Memory B cell (primary cell): ENCODE measurements around the gene JDP2.

Experiments
- ATAC-seq: fragments of 150-1000 bp; cut with Tn5 transposase; 2 replicates; pipeline ENCODE4 v1.10.0; 2021; ENCODE audit warnings: low read depth, mild to moderate bottlenecking, moderate library complexity
- DNase-seq, 2 donors: peaks; one replicate each; pipeline ENCODE4 v3.0.0; 2022; ENCODE audit warnings: low spot score in 2 of 2
- H3K27ac Mint-ChIP-seq: one replicate; pipeline ENCODE4 v1.8.0; 2022; ENCODE audit warnings: mild to moderate bottlenecking, moderate library complexity, mixed read lengths
- H3K27me3 Mint-ChIP-seq: one replicate; pipeline ENCODE4 v1.8.0; 2022; ENCODE audit warnings: mixed read lengths
- H3K36me3 Mint-ChIP-seq: one replicate; pipeline ENCODE4 v1.8.0; 2022; ENCODE audit warnings: mild to moderate bottlenecking, mixed read lengths
- H3K4me1 Mint-ChIP-seq: one replicate; pipeline ENCODE4 v1.8.0; 2022; ENCODE audit warnings: mixed read lengths
- H3K4me3 Mint-ChIP-seq: one replicate; pipeline ENCODE4 v1.8.0; 2022; ENCODE audit warnings: mild to moderate bottlenecking, moderate library complexity, mixed read lengths
- H3K9me3 Mint-ChIP-seq: one replicate; pipeline ENCODE4 v1.8.0; 2022; ENCODE audit warnings: mixed read lengths

Gene JDP2

DNA sequence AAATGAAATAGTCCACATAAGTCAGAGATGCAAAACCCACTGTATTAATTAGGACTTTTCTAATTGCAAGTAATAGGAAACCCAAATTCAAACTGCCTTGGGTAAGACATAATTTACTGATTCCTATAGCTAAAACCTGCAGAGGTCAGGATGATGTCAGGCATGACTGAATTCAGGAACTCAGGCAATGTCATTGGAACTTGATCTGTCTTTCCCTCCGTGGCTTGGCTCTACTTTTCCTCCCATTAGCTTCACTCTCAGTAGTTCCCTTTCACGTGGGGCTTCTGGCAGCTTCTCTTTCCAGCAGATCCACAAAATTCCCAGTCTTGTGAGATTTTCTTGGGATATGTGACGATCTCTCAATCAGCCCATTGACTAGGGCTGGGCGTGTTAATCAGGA lies 2.4 kb upstream of the JDP2 start:
- peaks cover 30% of the 10 kb centered on the region for H3K4me1 Mint-ChIP-seq
- no peak overlapping the region for H3K4me3 Mint-ChIP-seq
- no peaks in the 10 kb centered on the region for H3K27me3 Mint-ChIP-seq
- ATAC-seq (no peak), DNase-seq (no peak)
- no peaks in the 10 kb centered on the region for H3K9me3 Mint-ChIP-seq
- peak overlapping the region; percentile 97 for H3K27ac Mint-ChIP-seq
- H3K36me3 Mint-ChIP-seq: no peaks in the 10 kb centered on the region

DNA sequence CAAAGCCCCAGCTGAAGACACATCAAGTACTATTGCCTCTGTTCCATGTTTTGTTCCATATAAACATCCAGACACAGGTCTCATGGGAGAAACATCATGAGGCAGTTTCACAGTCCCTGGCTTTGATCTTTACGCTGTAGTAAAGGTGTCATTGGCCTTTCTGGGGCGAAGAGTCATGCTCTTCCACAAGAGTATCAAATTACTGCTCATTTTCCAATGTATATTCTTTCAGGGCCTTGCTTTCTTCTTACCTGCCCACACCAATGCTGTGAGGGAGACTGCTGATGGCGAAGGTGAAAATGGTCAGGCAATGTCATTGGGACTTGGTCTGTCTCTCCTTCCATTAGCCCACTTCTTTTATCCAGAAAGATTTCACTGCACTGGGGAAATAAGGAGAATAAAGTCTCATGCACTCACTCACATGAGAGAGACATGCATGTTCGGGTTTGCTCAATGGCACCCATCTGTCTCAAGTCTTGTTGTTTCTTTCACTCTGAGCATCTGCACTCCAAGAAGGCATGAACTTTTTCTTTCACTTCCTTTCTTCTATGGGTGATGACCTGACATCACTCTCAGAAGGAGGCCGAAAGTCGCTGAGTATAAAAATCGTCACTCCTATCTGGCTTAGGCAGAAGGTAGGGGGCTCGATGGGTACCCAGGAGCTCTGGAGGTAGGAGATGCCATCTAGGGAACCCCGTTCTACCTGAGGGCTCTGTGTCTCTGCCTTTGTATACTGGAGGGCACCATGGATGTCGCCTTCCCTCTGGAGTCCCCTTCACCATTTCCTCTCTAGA lies 1.3 kb upstream of the JDP2 start:
- ATAC-seq (peak; percentile 78), DNase-seq (peak; percentile 46 to 51)
- peaks cover 31% of the 10 kb centered on the region for H3K4me1 Mint-ChIP-seq
- peak overlapping the region; percentile 91 for H3K4me3 Mint-ChIP-seq
- H3K9me3 Mint-ChIP-seq: no peaks in the 10 kb centered on the region
- H3K36me3 Mint-ChIP-seq: no peaks in the 10 kb centered on the region
- H3K27ac Mint-ChIP-seq: peak overlapping the region; percentile 97
- no peaks in the 10 kb centered on the region for H3K27me3 Mint-ChIP-seq

DNA sequence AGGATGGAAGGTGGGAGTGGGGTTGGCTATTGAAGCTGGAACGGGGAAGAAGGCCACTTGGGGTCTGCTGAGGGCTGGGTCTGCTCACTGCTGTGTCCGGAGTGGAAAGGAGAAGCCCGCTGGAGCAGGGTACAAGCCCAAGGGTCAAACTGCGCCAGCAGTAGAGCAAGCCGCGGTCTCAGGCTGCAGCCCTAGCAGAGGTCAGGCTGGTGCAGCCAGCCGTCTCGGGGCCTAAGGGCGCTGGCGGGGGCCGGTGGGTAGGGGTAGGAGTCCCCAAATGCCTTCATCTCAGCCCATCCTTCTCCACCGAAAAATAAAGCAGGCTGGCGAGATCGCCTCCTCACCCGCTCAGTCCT lies 718 bp upstream of the JDP2 start:
- Mint-ChIP-seq H3K27ac (peak overlapping the region; percentile 97), H3K36me3 (peaks cover 1% of the 10 kb centered on the region), H3K9me3 (no peaks in the 10 kb centered on the region), H3K4me3 (peak overlapping the region; percentile 91), H3K27me3 (no peaks in the 10 kb centered on the region), H3K4me1 (peaks cover 31% of the 10 kb centered on the region)
- ATAC-seq: peak; percentile 30
- DNase-seq: peak; percentile 9 to 36

DNA sequence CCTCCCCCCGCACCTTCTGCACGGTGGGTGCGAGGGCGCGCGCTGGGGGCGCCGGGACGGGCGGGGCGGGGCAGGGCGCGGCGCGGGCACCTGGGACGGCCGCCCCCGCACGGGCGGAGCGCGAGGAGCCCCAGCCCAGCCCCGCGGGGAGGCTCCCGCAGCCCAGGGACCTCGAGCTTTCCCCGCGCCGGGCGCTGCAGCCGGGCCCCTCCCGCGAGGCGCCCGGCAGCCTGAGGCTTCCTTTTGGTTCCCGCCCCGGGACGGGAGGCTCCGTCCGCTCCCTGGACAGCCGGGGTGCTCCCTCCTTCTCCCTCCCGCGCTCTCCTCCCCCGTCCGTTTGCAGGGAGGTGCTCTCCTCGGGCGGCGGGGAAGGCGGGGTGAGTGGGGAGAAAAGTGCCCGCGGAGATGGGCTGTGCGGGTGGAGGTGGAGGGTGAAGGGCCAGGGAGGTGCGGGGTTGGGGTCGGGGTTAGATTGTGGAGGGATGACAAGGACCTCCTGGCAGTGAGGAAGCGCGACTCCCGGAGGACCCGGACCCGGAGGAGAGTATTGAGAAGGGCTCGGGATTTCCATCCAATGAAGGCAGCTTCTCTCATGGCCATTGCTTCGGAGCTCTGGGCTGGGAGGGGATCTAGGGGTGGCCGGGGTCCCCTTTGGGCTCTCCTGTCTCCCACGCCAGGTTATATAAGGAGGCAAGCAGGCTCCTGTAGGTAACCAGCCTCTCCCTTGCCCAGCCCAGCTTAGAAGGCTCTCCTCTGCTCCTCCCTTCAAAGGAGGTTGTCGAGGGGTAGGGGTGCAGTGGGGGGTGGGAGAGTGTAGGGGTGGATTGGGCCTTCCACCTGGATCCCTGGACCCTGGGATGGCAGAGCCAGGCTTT lies 645 bp downstream of the JDP2 start:
- H3K4me3 Mint-ChIP-seq: peak overlapping the region; percentile 73
- no peak for DNase-seq
- ATAC-seq: peak; percentile 16
- H3K9me3 Mint-ChIP-seq: no peaks in the 10 kb centered on the region
- H3K27ac Mint-ChIP-seq: peak overlapping the region; percentile 58
- peaks cover 8% of the 10 kb centered on the region for H3K36me3 Mint-ChIP-seq
- peaks cover 32% of the 10 kb centered on the region for H3K4me1 Mint-ChIP-seq
- H3K27me3 Mint-ChIP-seq: no peaks in the 10 kb centered on the region

DNA sequence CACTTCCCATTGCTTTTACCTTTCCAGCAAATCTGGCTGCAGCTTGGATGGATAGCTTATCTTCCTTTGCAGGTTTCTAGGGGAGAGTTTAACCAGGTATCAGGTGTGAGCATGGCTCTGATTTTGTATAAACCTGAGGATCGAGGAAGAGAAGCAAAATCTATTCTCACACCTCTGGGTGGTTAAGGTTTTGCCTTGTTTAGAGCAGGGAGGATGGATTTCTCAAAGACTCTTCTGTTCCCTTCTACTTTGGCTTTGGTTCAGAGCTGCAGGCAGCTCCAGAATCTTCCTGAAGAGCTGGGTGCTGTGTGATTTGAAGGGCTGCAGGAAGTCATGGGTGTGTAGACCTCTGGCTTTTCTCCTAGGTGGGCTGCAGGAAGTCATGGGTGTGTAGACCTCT lies 1.7 kb downstream of the JDP2 start:
- Mint-ChIP-seq H3K4me1 (peaks cover 38% of the 10 kb centered on the region), H3K9me3 (no peaks in the 10 kb centered on the region), H3K27ac (no peak overlapping the region), H3K27me3 (no peaks in the 10 kb centered on the region), H3K4me3 (peak overlapping the region; percentile 14), H3K36me3 (peaks cover 14% of the 10 kb centered on the region)
- DNase-seq: no peak
- ATAC-seq: no peak

DNA sequence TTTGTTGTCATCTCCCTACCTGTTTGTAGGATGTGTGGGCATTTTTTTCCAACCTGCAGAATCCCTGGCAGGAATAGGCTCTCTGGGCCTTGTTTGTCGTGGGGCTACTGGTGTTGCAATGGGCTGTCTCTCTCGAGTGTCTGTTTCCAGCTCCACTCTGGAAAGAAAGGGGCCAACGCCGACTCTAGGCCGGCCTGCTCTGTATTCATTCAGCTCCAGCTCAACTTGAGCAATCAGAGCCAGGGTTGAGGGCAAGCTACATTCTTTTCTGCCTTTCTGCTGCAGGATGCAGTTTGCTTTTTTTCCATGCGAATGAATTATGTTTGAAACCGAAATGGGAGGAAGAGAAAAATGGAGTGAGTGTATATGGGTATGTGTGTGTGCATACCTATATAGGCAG lies 2.3 kb downstream of the JDP2 start:
- Mint-ChIP-seq H3K4me3 (no peak overlapping the region), H3K27ac (no peak overlapping the region), H3K36me3 (peaks cover 14% of the 10 kb centered on the region), H3K4me1 (peaks cover 38% of the 10 kb centered on the region), H3K9me3 (no peaks in the 10 kb centered on the region), H3K27me3 (no peaks in the 10 kb centered on the region)
- DNase-seq (no peak), ATAC-seq (no peak)

DNA sequence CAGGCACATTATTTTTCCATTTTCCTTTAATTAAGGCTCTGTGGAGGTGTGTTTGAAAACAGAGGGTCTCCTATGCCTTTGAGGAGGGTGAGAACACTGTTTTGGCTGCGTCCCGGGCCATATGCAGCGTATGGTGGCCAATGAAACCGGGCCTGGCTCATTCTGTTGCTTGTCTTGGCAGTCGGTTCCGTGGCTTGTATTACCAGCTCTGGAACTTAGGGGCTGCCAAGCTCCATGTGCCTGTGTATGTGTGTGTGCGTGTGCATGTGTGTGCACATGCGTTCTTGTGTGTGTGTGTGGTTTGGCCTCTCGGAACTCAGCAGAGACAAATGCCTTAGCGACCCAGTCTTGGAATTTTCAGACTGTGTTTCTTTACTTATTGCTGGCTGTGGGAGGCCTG lies 2.7 kb downstream of the JDP2 start:
- DNase-seq (no peak), ATAC-seq (no peak)
- H3K4me3 Mint-ChIP-seq: no peak overlapping the region
- H3K27ac Mint-ChIP-seq: no peak overlapping the region
- no peaks in the 10 kb centered on the region for H3K9me3 Mint-ChIP-seq
- H3K27me3 Mint-ChIP-seq: no peaks in the 10 kb centered on the region
- H3K4me1 Mint-ChIP-seq: peaks cover 40% of the 10 kb centered on the region
- peaks cover 15% of the 10 kb centered on the region for H3K36me3 Mint-ChIP-seq

DNA sequence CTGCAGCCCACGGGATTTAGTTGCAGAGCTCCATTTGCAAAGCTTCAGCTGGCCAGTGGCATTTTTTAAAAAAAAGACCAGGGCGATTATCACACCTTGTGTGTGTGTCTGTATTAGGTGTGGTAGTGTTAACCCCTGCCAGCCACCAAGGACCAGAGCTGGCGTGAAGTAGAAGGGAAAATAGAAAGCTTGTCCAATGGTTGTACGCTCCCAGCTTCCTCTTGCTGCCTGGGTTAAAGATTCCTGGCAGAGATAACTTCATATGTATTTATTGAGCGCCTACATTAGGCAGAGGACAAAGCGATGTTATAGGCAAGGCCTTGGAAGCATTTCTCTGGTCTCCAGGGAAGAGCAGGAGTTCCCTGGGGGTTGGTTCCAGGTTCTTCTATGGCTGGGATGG lies 3.2 kb downstream of the JDP2 start:
- no peak overlapping the region for H3K4me3 Mint-ChIP-seq
- no peak for ATAC-seq
- no peak overlapping the region for H3K27ac Mint-ChIP-seq
- H3K9me3 Mint-ChIP-seq: no peaks in the 10 kb centered on the region
- no peaks in the 10 kb centered on the region for H3K27me3 Mint-ChIP-seq
- peaks cover 16% of the 10 kb centered on the region for H3K36me3 Mint-ChIP-seq
- H3K4me1 Mint-ChIP-seq: peaks cover 40% of the 10 kb centered on the region
- DNase-seq: no peak

DNA sequence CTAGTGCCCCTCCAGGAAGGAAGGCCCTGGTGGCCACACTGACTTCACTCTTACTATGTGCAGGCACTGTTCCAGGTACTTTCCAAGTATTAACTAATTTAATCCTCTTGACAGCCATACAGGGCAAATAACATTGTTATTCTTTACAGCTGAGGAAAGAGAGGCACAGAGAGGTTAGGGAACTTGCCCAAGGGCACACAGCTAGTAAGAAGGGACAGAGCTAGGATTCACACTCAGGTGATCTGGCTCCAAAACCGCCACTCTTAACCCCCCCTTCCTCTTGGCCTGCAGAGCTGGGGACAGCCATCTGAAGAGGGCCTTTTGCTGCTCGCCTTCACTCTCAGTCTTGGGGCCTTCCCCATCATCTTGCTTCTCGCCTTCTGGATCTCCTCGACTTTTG lies 4.0 kb downstream of the JDP2 start:
- no peak overlapping the region for H3K27ac Mint-ChIP-seq

DNA sequence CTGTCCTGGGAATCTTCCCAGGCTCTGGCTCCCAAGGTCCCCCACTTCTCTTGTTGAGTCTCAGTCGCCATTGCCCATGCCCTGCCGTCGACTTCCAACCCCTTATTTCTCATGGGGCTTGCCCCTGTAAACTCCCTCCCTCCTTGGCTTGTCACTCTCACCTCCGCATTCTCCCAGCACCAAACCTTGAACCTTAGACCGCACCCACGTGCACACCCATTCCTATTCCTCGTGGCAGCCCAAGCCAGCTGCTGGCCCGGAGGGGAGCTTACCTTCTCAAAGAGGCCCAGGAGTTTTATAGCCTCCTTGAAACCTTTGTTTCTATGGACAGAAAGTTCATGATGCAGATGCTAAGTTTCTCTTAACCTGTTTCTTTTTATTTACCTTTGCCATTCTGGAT lies 4.6 kb downstream of the JDP2 start:
- no peak for ATAC-seq
- Mint-ChIP-seq H3K27me3 (no peaks in the 10 kb centered on the region), H3K27ac (peak overlapping the region; percentile 17), H3K4me1 (peaks cover 40% of the 10 kb centered on the region), H3K36me3 (peaks cover 16% of the 10 kb centered on the region), H3K9me3 (no peaks in the 10 kb centered on the region), H3K4me3 (no peak overlapping the region)
- no peak for DNase-seq

More for the DNA sequence above, 4.0 kb downstream of the JDP2 start:
- peaks cover 16% of the 10 kb centered on the region for H3K36me3 Mint-ChIP-seq
- no peaks in the 10 kb centered on the region for H3K9me3 Mint-ChIP-seq
- no peaks in the 10 kb centered on the region for H3K27me3 Mint-ChIP-seq
- ATAC-seq: no peak
- no peak overlapping the region for H3K4me3 Mint-ChIP-seq
- no peak for DNase-seq
- H3K4me1 Mint-ChIP-seq: peaks cover 39% of the 10 kb centered on the region

DNA sequence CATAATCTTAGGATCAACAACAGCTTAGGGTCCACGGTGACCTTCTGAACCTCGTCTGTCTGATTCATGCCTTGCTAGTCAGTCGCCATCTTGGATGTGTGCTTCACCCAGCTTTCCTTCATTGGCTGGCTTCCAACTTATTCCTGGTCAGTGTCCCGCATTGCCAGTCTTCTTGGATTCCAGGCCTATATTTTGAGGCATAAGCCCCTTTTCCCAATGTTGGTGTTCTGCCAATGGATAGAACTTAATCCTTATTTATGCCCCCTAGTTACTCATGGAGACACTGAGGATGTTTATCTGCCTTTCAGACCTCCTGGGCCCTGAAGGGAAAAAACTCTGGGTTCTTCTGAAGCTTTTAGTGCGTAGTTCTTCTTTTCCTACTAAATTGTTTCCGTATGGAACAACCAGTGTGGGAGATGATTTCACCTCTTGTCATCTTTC lies 5.8 kb downstream of the JDP2 start:
- Mint-ChIP-seq H3K4me3 (no peak overlapping the region), H3K27ac (no peak overlapping the region), H3K36me3 (peaks cover 19% of the 10 kb centered on the region), H3K9me3 (no peaks in the 10 kb centered on the region), H3K27me3 (no peaks in the 10 kb centered on the region), H3K4me1 (peaks cover 45% of the 10 kb centered on the region)
- DNase-seq (no peak), ATAC-seq (no peak)

DNA sequence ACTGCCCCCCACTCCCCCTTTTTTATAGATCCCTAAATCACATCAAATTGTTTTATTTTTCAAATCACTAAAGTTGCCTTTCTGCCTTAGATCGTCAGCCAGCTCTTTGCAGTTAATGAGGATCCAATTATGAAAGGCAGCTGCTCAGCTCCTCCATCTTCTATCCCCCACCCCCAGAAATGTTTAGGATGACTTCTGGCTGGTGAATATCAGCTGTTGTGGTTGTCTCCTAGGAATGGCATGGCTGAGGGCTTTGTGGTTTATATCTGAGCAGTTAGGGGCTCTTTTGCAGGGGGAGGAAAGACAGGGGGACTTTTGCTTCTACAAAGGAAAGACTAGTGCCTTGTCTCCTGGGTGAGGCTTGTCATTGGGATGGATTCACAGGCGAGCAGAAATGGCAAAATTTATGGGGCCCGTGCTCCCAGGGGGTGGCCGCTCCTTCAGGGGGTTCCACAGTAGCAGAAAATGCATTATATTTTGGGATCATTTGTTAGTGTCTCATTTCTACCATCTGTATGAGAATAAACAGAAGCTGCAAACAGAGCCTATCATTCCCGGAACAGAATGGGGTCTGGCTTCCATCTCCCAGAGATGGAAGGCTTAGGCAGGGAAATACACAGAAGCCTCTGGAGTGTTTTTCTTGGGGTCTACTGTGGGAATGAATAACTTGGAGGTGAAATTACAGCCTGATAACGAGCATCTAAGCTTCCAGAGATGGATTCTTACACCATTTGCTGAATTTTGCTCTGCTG lies 6.5 kb downstream of the JDP2 start:
- H3K36me3 Mint-ChIP-seq: peaks cover 19% of the 10 kb centered on the region
- peaks cover 45% of the 10 kb centered on the region for H3K4me1 Mint-ChIP-seq
- H3K27me3 Mint-ChIP-seq: no peaks in the 10 kb centered on the region
- no peak for DNase-seq
- no peak for ATAC-seq
- no peaks in the 10 kb centered on the region for H3K9me3 Mint-ChIP-seq
- H3K4me3 Mint-ChIP-seq: no peak overlapping the region
- H3K27ac Mint-ChIP-seq: no peak overlapping the region

DNA sequence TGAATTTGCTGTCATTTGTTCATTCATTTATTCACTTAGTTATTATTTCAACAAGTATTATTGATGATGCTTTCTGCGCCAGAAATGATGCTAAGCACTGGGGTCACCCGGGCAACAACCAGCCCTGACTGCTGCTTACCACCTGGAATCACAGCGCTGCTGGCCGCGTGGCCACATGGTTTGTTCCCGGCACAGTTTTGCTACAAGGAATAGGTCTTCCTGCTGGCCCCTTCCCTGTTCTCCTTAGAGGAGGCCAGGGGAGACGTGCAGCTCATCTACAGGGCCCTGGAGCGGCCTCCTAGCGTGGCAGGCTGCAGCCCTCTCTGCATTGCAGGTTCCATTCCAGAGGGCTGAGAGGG lies 7.0 kb downstream of the JDP2 start:
- peaks cover 45% of the 10 kb centered on the region for H3K4me1 Mint-ChIP-seq
- H3K27me3 Mint-ChIP-seq: no peaks in the 10 kb centered on the region
- no peaks in the 10 kb centered on the region for H3K9me3 Mint-ChIP-seq
- no peak for DNase-seq
- H3K36me3 Mint-ChIP-seq: peaks cover 19% of the 10 kb centered on the region
- peak overlapping the region; percentile 53 for H3K27ac Mint-ChIP-seq
- H3K4me3 Mint-ChIP-seq: no peak overlapping the region
- ATAC-seq: no peak

DNA sequence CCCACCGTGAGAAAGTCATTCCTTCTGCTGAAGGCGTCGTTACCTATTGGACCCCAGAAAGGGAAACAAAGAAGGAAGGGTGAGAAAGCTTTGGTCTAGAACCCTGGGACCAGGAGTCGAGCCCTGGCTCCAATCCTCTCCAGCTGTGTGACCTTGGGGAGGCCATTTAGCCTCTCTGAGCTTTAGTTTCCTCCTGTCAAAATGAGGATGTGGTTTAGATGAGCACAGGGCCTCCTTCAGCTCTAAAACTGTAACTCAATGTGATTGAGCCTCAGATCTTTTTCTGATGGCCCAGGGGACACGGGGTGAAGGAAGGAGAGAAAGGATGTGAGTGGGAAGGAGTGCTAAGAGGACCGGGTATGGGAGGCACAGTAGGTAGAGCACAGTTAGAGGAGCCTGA lies 7.7 kb downstream of the JDP2 start:
- Mint-ChIP-seq H3K27me3 (no peaks in the 10 kb centered on the region), H3K4me3 (peak overlapping the region; percentile 22), H3K9me3 (no peaks in the 10 kb centered on the region), H3K27ac (peak overlapping the region; percentile 53), H3K4me1 (peaks cover 46% of the 10 kb centered on the region), H3K36me3 (peaks cover 20% of the 10 kb centered on the region)
- no peak for ATAC-seq
- no peak for DNase-seq
